GM18870 (cell line): ENCODE results near the gene BTBD18.

Experiments used
- ATAC-seq: cut with Tn5 transposase; IDR thresholded peaks from one replicate; pipeline ENCODE4 v1.9.1; 2021; ENCODE audit warnings: moderate library complexity; ENCODE audit not compliant: unreplicated experiment

Gene BTBD18, protein sequence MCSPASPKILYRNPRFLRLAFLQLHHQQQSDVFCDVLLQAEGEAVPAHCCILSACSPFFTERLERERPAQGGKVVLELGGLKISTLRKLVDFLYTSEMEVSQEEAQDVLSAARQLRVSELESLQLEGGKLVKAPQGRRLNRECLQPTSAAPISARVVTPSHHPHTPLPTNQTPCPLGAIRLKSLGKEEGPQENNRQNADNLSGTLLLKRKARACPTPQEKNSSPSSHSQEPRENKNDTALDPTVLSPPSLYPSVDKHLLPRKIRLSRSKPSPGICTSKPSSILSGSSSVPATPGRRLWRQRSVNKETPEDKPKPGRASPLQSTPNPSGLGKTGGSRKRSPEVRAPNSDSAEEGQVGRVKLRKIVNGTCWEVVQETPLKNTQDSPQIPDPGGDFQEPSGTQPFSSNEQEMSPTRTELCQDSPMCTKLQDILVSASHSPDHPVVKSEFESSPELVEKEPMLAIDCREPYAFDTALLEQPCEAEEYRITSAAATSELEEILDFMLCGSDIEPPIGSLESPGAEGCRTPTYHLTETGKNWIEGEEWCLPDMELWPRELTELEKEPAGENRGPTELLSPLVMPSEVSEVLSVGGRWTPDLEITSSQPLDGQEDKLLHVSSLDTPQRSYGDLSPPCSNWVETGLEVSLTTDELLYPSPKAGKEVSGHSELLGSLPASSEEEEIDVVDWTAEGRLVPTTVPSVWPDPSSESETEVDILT

DNA sequence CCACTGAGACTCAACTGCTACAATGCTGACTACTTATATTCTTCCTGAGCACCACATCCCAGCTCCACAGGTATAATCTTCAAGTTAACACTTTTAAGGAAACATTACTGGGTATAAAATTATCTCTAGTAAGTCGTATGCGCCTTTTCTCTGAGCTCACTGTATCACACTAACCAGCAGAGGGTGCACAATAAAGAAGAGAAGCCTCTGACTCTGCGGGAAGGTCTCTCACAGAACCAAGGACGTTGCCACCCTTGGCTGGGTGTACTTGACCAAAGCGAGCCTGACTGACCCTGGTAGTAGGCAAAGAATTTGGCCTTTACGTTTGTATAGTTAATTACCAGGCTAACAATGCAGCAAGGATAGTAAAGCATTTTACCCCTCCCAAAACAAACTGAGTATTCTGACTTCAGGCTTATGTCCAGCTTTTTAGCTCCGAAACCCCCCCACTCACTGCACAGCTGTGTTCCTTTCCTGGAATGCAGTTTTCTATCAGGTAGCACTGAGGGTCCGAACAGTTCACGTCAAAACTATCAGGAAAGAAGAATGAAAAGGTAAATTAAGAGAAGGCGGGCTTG is at the start of gene BTBD18:
TSS of gene BTBD18 (minus strand) at position 144 of the 578 bp plus-strand sequence. CDS start 631 bp downstream, outside the sequence.
- ATAC-seq, result no peak

DNA sequence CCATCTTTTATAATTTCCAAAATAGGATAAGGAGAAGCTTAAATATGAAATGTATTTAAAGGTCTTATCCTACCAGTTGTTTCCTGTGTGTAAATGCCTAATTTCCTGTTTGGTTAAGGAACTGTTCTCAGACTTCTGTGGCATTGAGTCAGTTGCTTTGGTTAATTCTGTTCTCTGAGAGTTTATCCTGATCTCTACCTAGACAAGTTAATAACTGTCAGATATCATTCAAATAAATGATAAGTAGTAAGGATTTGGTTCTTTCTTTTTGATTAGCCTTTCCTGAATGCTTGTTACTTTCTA is 49.5 kb upstream of the BTBD18 start:
- ATAC-seq, result no peak

DNA sequence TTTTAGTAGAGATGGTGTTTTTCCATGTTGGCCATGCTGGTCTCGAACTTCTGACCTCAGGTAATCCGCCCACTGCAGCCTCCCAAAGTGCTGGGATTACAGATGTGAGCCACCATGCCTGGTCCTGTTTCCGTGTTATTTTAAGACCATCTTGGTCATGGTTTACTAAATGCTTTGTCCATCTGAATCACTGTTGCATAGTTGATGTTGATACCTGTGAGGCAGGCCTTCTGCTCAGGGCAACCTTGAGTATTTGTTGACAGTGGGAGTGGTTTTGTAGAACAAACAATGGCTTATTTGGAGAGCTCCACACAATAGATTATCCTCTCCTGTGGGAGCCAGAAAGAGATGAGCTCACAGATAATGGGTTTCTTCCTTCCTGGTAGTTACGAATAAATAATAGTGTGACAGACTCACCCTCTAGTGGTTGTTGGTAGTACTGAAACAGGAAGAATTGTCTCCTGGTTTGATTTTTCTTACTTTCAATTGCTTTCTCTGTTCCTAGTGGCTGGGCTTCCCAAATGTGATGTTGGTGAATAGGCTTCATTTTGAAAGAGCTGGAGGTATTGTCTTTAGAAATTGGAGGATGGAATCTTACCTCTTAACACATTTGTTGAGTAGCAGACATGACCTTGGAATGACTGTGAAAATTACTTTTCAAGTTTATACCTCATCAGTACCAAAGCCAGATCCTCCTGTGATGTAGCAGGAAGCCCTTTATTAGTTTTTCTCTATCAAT is 49.0 kb upstream of the BTBD18 start:
- ATAC-seq, result peak; percentile 80

DNA sequence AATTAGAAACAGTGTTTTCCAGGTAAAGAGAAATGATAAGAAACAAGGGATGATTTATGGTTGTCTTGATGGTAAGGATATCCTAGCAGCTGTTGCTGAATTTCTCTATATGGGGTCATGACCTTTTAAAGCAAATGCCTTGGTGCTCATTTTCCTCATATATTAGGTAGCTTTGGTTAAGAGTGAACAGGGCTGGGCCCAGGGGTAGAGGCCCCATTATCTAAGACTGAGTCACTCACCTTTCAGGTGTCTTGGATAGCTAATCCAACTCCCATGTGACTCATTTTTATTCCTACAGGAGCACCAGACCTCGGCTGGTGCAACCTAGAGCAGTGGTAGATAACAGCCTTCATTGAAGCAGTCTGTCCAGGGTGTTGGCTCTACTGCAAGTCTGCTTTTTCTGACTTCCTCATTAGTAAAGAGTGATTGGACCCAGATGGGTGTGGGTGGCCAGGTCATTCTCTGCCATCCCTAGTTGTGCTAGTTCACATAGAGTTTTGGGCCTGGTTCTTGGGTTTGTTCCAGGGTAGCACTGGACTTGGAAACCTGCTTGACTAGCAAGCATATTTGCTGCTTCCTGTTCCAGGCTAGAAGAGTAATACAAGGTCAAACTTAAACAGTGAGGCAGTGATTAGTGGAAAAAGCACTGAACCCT is 47.4 kb upstream of the BTBD18 start:
- no peak for ATAC-seq

DNA sequence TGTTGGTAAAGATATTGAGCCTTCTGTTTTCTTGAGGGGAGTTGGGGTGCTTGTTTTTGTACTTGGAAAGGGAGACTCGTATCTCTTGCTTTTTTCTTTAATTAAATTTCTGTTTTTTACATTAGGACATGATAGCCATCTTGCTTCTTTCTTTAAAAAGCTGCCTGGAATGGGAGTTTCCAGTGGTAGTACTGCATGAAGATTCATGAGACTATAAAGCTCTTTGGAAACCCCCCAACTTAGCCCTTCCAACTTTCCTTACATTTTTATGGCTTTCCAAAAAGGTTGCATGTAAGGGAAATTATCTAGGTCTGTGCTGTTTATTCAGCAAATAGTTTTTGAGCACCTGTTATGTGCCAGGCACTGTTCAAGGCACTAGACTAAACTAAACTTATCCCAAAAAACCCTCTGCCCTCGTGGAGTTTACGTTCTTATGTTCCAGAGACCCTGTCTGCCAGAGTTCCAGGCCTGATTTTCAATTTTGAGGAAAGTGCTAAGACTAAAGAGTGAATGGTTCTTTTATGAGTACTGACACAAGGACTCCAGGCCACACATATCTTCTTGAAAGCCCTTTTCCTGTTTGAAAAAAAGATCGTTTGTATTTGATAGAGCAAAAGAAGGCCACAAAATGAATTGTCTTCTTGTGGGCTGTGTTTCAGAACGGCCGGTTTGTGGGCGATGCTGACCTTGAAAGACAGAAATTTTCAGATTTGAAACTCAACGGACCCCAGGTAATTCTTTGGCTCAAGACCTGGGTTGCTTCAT is 41.9 kb upstream of the BTBD18 start:
- no peak for ATAC-seq

DNA sequence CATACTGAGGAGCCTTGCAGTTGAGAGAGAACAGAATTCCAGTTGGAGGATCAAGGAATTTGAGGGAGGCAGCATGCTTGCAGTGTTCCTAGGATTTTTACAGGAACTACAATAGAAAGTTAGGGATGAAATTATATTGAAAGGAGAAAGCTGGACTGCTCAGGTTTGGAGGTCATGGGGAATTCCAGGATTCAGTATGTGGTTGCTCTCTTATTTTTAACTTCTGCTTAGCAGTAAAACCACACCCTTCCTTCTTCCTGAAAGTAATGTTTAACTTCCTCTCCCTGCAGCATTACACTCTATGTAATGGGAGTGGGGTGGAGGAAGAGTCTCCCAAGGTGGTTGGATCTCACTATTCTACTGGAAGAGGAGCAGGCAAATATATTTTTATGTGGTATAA is 41.3 kb upstream of the BTBD18 start:
- ATAC-seq, result no peak

DNA sequence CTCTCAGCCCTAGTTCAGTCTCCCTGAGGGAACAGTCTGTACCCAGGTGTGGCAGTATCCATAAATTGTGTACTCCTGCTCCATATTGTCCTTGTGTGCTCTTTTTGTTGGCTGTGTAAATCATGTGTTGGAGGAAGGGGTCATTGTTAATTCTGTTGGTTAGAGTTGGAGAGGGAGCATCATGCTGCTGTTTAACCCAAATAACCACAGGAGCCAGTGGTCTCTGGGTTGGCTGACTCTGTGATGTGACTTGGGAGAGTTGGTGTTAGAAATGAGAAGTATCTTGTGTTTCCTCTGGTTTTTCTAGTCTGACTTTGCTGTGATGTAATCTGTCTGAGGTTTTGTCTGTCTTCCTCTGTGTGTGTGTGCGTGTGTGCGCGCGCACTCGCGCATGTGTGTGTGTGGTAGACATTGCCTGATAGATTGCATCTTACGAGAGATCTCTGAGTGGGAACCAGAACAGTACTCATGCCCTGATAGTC is 40.5 kb upstream of the BTBD18 start:
- ATAC-seq, result peak; percentile 90

DNA sequence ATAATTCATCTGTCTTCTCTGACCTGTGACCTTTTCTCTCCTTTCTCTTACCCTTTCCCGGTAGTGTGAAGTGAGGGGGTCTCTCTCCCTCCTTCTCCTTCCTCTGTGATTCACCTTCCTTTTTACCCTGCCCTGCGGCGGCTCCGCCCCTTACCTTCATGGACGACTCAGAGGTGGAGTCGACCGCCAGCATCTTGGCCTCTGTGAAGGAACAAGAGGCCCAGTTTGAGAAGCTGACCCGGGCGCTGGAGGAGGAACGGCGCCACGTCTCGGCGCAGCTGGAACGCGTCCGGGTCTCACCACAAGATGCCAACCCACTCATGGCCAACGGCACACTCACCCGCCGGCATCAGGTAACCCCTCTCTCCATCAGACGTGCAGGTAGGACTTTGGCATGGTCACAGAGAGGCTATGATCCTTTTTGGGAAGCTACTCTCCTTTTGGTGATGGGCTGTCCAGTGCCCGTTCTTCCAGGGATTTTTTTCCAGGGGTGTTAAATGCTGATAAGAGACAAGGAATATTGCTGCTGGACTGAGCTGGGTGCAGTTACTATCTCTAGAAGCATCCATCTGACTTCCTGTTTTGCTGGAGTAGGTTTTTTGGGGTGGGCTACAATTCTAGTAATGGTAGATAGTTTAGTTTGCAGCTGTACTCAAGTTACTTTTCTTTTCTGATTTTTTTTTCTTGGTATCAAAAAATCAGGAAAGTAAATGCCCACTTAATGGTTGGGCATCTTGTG is 39.9 kb upstream of the BTBD18 start:
- no peak for ATAC-seq

DNA sequence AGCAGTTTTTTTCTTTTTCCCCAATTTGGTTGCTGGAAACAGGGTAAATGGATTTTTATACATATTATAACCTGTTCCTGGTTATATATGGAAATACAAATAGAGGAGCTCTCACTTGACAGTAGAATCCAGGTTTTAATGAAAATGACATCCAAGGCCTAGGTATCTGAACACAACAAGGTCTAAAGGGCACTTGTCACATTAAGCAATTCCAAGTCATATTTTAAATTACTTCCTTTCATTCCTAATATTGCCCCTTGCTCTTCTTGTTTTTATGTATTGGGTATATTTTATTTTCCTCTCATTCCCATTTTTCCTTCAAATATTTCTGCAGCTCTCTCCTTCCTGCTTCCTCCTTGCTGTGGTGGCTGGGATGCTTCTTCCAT is 37.1 kb upstream of the BTBD18 start:
- ATAC-seq, result no peak

DNA sequence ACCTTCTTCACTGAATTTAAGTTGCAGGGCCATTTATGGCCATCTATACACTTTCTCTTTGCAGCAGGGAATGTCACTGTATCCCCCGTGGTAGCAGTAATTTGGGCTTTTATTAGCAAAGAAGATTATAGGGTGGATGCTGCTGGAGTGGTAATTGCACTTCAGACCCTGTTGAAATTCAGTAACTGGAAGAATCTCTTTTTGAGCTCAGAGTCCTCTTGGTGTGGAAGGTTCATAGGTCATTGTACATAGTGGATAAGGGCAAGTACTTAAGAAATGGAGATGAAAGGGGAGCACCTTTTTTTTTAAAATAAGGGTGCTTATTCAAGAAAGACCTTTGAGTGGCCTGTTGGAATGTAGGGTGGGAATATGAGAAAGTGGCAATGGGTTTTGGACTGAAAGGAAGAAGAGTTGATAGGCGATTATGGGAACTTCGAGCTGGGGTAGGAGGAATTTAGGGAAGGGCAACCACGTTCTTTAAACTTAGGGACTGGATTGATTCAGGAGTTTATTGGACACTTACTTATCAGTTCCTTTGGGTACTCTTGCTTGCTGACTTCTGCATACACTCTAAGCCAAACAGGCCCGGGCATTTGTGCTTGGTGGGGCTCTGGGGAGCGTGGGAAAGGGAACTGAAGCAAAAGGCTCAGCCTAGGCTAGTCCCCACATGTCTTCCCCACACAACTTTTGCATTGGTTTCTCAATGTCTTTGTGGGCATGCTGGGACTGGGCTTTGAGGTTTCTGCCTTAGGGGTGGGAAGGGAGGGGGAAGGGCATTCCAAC is 36.5 kb upstream of the BTBD18 start:
- no peak for ATAC-seq

DNA sequence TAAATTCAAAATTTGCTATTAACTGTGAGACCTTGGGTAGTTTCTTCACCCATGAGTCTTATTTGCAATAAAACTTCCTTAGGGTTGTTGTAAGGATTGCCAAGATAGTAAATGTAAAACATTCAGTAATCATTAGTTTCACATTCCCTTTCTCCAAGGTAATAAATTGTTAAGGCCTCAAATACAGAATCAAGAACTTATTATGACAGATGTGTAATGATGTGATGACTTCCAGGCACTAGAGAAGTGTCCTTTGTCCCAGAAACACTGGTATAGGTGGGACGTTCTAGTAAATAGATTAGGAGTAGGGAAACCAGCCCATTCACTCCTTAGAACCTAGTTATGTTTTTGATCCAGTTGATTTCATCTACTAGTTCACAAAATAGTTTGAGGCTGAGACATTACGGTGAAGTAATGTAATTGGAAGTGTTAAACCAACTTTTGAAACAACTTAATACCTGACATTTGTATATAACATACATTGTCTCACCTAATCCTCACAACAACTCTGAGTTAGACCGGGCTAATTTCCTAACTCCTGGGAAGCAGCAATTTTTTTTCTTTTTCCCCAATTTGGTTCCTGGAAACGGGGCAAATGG is 35.5 kb upstream of the BTBD18 start:
- no peak for ATAC-seq

DNA sequence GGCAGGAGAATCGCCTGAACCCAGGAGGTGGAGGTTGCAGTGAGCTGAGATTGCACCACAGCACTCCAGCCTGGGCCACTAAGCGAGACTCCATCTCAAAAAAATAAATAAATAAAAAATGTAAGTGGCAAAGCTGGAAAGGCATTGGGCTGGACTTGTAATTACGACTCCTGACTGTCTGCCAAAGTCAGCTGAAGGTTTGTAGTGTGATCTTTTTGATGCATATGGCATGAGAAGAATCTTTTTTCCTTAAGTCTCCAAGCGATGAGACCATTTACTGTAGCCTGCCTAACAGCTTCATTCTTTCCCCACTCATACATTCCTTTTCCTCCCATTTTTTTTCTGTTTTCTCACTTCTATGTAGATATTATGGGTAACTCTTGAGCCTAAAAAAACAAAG is 34.8 kb upstream of the BTBD18 start:
- ATAC-seq, result no peak

DNA sequence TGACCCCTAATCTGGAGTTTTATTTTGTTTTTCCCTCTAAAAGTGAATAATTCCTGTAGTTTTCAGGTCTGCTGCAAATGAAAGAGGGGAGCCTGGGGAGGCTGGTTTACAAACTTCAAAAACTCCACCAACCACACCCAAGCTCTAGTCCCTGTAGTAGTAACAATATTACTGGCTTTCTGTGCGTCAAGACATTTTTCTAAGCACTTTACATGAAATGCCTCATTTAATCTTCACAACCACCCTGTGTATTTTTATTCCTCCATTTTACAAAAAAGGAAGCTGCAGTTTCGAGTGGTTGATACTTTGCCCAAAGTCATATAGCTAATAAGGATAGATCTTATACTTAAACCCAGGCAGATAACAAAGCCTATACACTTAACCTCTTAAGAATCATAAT is 33.5 kb upstream of the BTBD18 start:
- no peak for ATAC-seq

DNA sequence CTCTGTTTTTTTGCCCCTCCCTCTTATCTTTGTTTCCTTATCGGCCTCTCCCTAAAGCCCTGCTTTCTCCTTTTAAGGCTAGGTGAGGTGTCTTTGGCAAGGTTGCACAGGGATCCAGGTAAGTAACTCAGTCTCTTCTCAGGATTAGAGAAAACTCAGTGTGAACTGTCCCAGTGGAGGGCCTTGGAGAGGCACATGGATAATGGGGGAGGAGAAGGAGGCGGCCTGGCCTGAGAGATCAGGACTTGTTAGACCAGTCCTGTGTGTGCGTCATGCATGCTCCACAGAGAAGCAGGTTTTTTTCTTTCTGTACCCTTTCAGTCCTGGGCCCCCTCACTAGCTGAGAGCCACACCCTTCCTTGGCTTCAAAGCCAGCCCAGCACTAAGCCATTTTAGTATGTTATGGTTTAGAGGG is 29.9 kb upstream of the BTBD18 start:
- no peak for ATAC-seq

DNA sequence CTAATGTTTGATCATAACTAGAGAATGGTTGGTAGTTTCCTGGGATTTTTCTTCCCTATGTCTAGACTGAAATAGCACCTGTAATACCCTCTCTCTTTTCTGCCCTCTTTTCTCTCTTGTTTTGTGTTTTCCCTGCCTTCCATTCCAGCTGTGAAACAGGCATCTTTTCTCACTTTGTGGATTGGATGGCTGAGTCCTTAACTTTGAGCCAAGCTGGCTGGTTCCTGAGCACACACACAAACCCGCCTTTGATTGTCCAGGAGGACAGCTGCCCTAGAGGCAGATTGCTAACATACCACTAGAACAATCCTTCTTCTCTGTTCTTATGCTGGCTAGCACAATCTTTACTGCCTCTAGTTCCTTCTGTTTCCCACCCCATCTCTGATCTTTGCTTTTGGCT is 27.7 kb upstream of the BTBD18 start:
- ATAC-seq, result no peak

DNA sequence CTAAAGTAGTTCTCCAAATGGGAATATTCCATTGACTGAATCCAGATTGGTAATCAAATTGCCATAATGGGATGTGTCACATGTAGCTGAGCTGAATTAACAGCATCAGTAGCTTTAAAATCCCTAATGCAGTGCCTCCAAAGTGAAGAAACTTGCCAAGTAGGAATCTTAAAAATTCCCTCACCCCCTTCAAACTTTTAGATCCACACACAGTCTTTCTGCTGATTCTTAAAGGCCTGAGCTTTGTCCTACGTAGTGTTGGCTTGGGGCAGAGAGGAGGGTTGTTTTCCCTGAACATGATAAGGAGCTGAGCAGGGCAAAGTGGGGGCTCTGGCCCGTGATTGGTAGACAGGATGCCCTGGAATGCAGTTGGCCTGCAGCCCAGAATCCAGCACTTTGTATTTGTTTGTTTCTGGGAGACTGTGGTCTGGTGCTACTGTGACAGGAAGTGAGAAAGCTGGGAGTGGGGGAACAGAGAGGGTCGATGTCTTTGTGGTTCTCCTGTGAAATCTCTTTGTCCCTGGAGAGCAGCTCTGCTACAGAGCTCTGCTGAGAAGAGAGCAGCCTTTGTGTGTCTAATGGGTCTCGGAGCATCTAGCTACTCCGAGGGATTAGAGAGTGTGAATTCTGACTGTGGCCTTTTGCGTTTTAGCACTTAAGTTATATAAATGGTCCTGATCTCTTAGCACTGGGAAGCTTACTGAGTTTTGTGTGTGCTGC is 26.9 kb upstream of the BTBD18 start:
- ATAC-seq, result no peak

DNA sequence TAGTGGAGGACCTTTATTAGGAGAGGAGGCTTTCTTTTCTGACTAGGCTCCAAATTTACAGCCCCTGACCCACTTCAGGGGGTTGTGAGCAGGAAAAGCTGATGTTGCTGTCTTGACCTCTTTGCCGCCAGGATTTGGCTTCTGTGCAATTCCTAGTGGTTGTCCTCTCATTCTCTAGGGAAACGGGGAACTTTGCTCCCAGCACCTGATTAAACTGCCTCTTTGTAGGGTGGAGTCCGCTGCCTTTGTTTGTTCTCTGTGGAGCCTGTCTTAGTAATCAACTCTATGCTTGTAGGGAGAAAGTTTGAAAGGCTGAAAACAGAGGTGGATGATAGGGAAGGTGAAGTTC is 26.3 kb upstream of the BTBD18 start:
- no peak for ATAC-seq
